HUES6 (cell line): ENCODE measurements around the gene TOR4A.
A peak's percentile ranks its signal among the peaks of the same experiment; 100 is the strongest.

ENCODE experiments used
- H3K27ac ChIP-seq: 2 replicates; pipeline ENCODE4 v1.7.0; 2013; ENCODE audit warnings: low read depth, mild to moderate bottlenecking, low read length, inconsistent platforms
- H3K27me3 ChIP-seq: 2 replicates; pipeline ENCODE4 v1.6.1; 2013; ENCODE audit warnings: low read length; ENCODE audit not compliant: control insufficient read depth, insufficient read depth
- H3K36me3 ChIP-seq: 2 replicates; pipeline ENCODE4 v1.6.1; 2013; ENCODE audit warnings: low read length; ENCODE audit not compliant: control insufficient read depth, insufficient read depth
- H3K4me1 ChIP-seq: 2 replicates; pipeline ENCODE4 v1.6.1; 2013; ENCODE audit warnings: low read length; ENCODE audit not compliant: control insufficient read depth, insufficient read depth
- H3K4me3 ChIP-seq: 2 replicates; pipeline ENCODE4 v1.5.1; 2013; ENCODE audit warnings: low read depth, low read length
- H3K9ac ChIP-seq: one replicate; pipeline ENCODE4 v1.6.1; 2013; ENCODE audit warnings: mild to moderate bottlenecking, low read length
- H3K9me3 ChIP-seq: 2 replicates; pipeline ENCODE4 v1.6.1; 2013; ENCODE audit warnings: low read depth, low read length; ENCODE audit not compliant: control insufficient read depth, insufficient read depth

TOR4A gene

DNA sequence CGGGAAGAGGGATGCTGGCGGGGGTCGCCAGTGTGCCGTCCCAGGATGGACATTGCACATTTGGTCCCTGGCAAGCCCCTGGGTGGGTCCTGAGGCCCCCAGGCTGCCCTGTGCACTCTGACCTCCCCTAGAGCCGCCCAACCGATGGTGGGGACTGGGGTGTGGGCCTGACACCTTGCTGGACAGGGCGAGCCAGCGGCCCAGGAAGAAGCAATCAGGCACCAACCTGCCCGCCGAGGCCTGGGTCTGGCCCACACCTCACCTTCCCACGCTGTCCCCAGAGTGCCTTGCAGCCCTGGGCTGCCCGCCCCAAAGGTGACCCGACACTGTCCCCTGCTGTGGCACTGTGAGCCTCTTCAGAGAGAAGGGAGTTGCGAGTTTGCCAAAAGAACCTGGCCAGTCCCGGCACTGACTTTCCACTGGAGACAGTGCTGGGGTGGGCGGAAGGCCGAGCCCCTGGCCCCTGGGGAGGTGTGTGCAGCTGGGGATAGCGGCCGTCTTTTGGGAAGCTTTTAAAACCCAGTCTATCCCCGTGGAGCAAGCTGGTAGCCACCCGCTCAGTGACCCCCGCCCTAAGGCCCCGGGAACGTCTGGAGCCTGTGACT is 36.5 kb downstream of the TOR4A start:
- H3K36me3 ChIP-seq, result no peaks in the 10 kb centered on the region
- no peak overlapping the region for H3K4me3 ChIP-seq
- no peak overlapping the region for H3K9ac ChIP-seq
- H3K27ac ChIP-seq, result no peak overlapping the region
- no peaks in the 10 kb centered on the region for H3K27me3 ChIP-seq
- peaks cover 35% of the 10 kb centered on the region for H3K4me1 ChIP-seq
- no peaks in the 10 kb centered on the region for H3K9me3 ChIP-seq

DNA sequence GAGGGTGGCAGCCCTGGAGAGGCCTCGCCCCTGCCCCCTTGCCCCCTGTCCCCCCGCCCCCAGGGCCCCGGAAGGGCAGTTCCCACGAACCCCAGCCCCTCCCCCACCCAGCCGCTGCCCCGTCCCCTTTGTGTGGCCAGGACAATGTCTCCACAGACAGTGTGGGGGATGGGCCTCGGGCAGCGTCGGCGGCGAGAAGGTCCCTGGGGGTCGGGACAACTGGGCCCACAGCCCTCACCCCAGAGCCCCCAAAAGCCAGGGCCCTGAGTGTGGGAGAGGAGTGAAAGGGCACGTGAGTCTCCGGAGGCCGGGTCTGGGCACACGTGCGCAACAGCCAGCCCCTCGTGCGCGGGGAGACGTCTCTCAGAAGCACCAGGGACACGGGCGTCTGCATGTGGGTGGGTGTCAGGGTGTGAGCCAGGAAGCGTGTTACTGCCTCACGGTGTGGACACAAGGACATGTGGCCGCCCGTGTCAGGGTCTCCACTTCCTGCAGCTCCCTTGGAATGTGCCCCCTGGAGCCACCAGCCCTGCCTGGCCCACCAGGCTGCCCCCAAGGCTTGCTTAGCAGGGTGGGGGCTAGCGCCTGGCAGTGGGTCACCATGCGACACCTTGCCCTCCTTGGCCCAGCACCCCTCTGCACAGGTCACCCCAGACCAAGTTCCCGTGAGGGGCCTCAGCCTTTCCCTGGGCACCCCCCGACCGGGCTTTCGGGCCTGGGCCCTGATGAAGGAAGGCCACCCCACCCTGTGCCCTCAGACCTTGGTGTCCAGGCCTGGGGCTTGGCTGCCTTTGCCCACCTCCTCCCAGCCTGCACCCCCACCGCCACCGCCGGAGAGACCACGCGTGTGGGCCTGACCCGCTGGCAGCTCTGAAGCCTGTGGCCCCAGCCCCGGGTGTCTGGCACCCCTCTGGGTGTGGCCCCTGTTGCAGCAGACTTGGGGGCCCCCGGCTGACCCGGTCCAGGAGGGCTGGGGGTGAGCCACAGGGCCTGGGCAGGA is 37.3 kb downstream of the TOR4A start:
- peaks cover 35% of the 10 kb centered on the region for H3K4me1 ChIP-seq
- no peaks in the 10 kb centered on the region for H3K36me3 ChIP-seq
- H3K27ac ChIP-seq, result no peak overlapping the region
- no peak overlapping the region for H3K4me3 ChIP-seq
- no peaks in the 10 kb centered on the region for H3K27me3 ChIP-seq
- H3K9ac ChIP-seq, result no peak overlapping the region
- no peaks in the 10 kb centered on the region for H3K9me3 ChIP-seq

DNA sequence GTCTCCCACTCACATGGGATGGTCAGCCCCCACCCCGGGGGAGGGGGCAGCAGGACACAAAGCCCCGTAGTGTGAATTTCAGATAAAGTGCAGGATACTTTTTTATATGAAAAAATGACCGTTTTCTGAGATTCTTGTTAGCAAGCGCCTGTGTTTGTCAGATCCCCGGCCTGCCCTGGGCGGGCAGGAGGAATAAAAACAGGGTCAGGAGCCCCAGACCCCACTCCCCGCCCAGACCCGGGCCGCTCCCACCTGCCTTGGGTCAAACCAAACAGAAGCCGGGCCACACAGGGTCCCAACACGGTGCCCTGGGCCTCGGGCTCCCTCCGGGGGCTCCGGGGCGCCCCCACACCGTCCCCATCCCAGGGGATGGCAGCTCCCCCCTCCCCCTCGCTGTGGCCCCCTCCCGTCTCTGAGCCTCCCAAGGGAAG is 38.1 kb downstream of the TOR4A start:
- Histone ChIP-seq H3K4me3 (no peak overlapping the region), H3K27ac (no peak overlapping the region)

DNA sequence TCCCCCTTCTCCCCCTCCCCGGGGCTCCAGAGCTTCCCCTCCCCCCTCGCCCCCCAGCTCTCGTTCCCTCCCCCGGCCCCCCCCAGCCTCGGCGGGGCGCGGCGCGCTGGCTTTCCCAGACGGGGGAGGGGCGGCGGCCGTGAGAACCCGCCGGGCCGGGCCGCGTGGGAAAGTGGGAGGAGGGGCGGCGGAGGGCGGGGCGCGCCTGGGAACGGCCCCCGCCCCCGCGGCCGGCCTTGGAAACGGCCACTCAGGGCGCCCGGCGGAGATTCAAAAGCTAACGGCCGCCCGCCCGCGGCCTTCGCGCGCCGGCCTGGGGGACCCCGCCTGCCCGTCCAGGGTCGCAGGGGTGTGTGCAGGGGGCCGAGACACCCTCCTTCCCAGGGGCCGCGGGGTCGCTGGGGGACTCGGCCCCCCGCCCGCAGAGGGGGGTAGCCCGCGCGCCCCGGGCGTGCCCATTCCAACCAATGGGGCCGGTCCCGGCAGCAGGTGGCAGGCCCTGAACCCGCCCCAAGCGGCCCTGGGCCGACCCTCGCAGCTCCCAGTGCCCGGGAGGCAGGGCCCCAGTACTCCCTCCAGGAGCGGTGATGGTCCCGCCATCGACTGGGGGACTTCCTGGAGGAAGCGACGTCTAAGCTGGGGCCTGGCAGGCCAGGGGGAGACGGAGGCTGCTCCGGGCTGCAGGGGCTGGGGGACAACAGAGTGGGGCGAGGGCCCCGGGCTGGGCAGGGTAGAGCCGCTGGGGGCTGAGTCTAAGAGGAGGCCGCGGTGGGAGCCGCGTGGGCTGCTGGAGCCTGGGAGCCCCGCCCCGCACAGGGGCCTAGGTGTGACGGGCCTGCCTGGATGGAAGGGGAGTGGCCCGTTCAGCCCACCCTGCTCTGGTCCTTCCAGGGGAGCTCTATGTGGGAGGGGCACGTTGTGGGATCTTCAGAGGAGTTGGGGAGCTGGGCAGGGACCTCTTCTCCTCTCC is 38.8 kb downstream of the TOR4A start:
- no peak overlapping the region for H3K27ac ChIP-seq
- no peaks in the 10 kb centered on the region for H3K27me3 ChIP-seq
- H3K4me1 ChIP-seq, result peaks cover 36% of the 10 kb centered on the region
- peak overlapping the region; percentile 45 for H3K9ac ChIP-seq
- no peaks in the 10 kb centered on the region for H3K36me3 ChIP-seq
- H3K9me3 ChIP-seq, result no peaks in the 10 kb centered on the region
- H3K4me3 ChIP-seq, result peak overlapping the region; percentile 47

More for the DNA sequence above, 38.1 kb downstream of the TOR4A start:
- H3K9me3 ChIP-seq, result no peaks in the 10 kb centered on the region
- no peaks in the 10 kb centered on the region for H3K36me3 ChIP-seq
- H3K4me1 ChIP-seq, result peaks cover 37% of the 10 kb centered on the region
- H3K9ac ChIP-seq, result no peak overlapping the region
- no peaks in the 10 kb centered on the region for H3K27me3 ChIP-seq

DNA sequence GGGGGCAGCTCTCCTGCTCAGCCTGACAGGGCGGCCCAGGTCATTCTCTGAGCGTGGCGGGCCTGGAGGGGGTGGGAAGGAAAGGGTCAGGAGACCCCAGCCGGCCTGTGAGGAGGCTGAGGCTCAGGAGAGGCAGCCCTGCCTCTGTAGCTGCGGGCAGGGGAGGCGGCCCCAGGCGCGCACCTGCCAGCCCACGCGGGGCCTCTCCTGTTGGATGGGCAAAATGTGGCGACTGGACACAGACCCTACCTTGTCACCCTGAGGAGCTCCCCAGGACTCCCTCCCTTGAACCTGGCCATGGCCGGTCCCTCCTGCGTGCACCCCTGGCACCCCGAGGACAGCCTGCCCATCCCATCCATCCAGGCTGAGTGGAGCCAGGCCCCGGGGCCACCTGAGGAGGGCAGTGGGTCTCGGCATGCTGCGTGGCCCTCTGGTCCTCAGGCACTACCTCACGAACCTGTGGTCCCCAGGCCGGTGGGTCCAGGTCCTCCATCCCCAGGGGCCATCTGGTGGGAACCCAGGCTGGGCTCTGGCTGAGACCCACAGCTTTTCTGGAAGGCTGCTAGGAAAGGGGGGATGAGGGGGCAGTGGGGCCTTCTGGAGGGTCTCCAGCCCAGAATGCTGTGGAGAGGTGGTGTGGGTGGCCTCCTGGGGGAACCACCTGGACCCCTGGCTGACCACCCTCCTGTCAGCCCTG is 39.6 kb downstream of the TOR4A start:
- H3K4me3 ChIP-seq, result no peak overlapping the region
- peaks cover 3% of the 10 kb centered on the region; the same call in 1 of the 2 replicates for H3K27me3 ChIP-seq
- no peaks in the 10 kb centered on the region for H3K36me3 ChIP-seq
- no peaks in the 10 kb centered on the region for H3K9me3 ChIP-seq
- peaks cover 31% of the 10 kb centered on the region for H3K4me1 ChIP-seq
- no peak overlapping the region for H3K9ac ChIP-seq
- no peak overlapping the region for H3K27ac ChIP-seq

DNA sequence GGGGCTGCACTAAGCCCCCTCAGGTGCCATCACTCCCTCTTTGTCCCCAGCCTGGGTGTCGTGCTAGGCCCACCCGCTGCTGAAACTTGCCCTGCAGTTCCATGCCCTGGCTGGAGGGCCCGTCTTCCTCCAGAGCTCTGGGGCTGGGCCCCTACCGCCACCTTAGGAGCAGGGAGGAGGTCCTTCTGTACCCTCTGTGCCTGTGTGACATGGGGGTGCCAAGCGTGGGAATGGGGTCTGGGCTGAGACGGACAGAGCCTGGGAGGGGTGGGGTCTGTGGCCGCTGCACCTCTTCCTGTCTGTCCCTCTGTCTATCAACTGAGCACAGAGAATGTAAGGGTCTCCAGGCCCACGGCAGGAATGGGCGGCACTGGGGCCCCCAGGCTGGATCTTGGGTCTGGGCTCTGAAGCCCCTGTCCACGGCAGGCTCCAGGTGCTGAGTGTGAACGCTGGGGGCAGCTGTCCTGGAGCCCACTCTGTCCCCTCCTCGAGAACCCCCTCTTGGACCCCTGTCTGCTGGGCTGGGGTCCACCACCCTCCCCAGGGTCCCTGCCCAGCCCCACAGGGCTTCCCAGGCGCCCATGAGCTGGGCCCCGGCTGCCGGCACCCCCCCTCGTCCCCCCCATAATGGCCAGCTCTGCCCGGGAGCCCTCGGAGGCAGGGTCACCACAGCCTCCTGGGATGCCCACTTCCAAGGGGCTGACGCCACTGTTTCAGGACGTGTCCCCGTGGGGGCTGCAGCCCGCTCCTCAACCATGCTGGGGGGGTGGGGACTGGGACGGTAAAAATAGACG is 40.4 kb downstream of the TOR4A start:
- no peak overlapping the region for H3K4me3 ChIP-seq
- no peaks in the 10 kb centered on the region for H3K9me3 ChIP-seq
- H3K36me3 ChIP-seq, result no peaks in the 10 kb centered on the region
- peaks cover 31% of the 10 kb centered on the region for H3K4me1 ChIP-seq
- H3K9ac ChIP-seq, result no peak overlapping the region
- H3K27ac ChIP-seq, result no peak overlapping the region
- H3K27me3 ChIP-seq, result peaks cover 4% of the 10 kb centered on the region; the same call in 1 of the 2 replicates

DNA sequence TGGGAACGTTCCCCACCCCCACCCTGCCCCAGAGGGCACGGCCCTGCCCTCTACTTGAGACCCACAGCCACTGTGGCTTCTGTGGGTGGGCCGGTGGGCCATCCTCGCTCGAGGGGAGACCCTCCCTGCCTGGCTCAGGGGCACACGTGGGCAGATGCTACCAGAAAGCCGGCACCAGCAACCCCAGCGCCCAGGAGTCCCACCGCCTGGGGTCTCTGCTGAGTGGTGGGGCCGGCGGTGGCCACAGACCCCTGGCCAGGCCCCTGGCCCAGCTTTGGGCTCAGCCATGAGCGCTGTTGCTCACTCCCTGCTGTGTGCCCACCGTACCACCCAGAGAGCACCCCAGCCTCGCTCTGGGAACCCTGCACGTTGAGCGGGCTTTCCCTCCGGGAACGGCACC is 41.1 kb downstream of the TOR4A start:
- H3K27me3 ChIP-seq, result peaks cover 4% of the 10 kb centered on the region; the same call in 1 of the 2 replicates

DNA sequence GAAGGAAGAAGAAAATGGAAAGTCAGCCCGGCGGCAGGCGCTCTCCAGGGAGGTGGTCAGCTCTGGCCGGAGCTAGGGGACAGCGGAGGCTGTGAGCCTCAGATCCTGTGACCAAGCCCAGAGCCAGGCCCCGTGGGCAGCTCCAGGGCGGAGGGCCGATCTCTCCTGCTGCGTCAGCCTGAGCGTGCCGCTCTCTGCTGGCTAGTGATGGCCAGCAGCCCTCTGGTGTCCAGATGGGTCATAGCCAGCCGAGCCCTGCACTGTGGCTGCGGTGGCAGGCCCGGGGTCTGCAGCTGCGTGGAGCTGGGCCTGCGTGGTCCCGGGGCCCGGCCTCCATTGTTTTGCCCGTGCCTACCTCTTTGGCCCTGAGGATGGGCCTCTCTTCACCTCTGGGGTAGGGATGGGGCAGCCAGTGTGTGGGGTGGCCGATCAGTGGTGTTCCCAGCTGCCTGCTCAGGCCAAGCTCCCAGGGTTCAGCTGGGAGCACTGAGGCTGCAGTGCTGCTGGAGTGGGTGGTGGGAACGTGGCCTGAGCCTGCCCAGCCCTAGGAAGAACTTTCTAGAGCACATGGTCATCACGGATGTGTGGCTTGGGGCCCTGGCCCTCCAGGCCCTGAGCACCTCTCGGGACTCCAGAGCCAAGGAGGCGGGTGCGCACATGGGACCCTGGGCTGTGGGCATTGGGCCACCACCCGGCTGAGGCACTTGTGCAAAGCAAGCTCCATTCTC is 41.6 kb downstream of the TOR4A start:
- H3K9me3 ChIP-seq, result no peaks in the 10 kb centered on the region
- H3K4me3 ChIP-seq, result no peak overlapping the region
- H3K27me3 ChIP-seq, result peaks cover 4% of the 10 kb centered on the region; the same call in 1 of the 2 replicates
- H3K9ac ChIP-seq, result no peak overlapping the region
- H3K36me3 ChIP-seq, result no peaks in the 10 kb centered on the region
- H3K4me1 ChIP-seq, result peaks cover 28% of the 10 kb centered on the region
- H3K27ac ChIP-seq, result no peak overlapping the region

More for the DNA sequence above, 41.1 kb downstream of the TOR4A start:
- Histone ChIP-seq H3K27ac (no peak overlapping the region), H3K36me3 (no peaks in the 10 kb centered on the region), H3K9me3 (no peaks in the 10 kb centered on the region), H3K4me1 (peaks cover 31% of the 10 kb centered on the region), H3K9ac (no peak overlapping the region), H3K4me3 (no peak overlapping the region)

DNA sequence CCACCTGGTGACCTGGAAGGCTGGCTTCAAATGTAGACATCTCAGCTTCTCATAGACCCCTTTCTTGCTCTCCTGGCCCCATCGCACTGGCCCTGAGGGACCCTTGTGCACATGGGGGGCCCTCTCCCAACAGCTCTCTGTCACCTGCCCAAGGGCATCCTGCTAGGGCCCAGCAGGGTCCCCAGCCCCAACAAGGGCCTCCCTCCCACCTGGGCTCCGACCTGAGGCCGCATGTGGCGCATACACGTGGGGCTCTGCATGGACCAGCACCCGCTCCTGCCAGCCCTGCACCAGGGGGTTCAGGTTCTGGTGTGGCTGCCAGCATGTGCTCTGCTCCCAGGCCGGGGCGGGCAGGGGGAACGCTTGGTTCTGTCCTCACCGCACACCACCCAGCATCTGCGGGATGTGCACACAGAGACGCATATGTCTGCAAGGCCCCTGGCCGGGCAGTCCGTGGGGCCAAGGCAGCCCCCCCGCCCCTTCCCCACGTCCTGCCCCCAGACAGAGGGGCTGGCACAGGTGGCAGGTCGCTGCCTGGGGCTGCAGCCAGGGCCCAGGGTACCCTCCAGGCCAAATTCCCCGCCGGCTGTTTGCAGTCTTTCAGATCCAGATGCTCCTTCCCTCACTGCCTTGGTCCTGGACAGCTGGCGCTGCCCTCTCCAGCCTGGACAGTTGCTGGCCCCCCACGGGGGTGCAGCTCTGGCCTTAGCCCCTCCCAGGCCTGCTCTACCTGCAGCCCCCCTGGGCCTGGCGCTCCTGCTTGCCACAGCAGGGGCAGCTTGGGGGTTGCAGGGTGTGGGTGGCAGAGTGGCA is 42.4 kb downstream of the TOR4A start:
- Histone ChIP-seq H3K36me3 (no peaks in the 10 kb centered on the region), H3K9ac (no peak overlapping the region), H3K27me3 (peaks cover 4% of the 10 kb centered on the region; the same call in 1 of the 2 replicates), H3K27ac (no peak overlapping the region), H3K9me3 (no peaks in the 10 kb centered on the region), H3K4me1 (peaks cover 22% of the 10 kb centered on the region), H3K4me3 (no peak overlapping the region)
